HepG2 (cell line): ENCODE data around the gene WWP2. TPM values are rescaled to one million over a fixed set of nuclear protein-coding genes. Genes with fewer than 3 reads are reported as not detected.
A peak's percentile ranks its signal among the peaks of the same experiment; 100 is the strongest.

Source experiments
- ATAC-seq: fragments of 200-7000 bp; cut with Tn5 transposase; 3 replicates; pipeline ENCODE4 v1.9.1; 2020; ENCODE audit warnings: mild to moderate bottlenecking, moderate library complexity
- BruUV-seq: library from RNA; stranded (reverse); fragments of 400-500 nt; replicated peaks from 2 replicates; lab custom pipeline; 2021; lab: Mats Ljungman, UMichigan
- CTCF ChIA-PET: fragments of 300-600 bp; formaldehyde crosslinking; extraction: SDS; loops from one replicate; lab custom pipeline; 2021; ENCODE audit warnings: low total read pairs, inconsistent platforms, low intra/inter-chr PET ratio; lab: Yijun Ruan, JAX
- POLR2A ChIA-PET: fragments of 350-600 bp; sonication (Branson Sonifier 250); formaldehyde crosslinking; loops from one replicate; lab custom pipeline; 2020; ENCODE audit warnings: antibody characterized with exemption, inconsistent platforms; lab: Yijun Ruan, JAX
- DNase-seq: peaks from one replicate; pipeline ENCODE4 v3.0.0-alpha.2; 2015; ENCODE audit warnings: low spot score
- FAIRE-seq: peaks from 3 replicates; lab custom pipeline; 2011; peaks lifted over from hg19 to GRCh38; lab: Jason Lieb, UNC
- H2AFZ ChIP-seq: one replicate; pipeline ENCODE4 v1.6.1; 2011; ENCODE audit warnings: low read length, inconsistent platforms
- H3K27ac ChIP-seq: fragments of 300-600 bp; 3 replicates; pipeline ENCODE4 v1.8.0; 2011; ENCODE audit warnings: mixed run types, mild to moderate bottlenecking, mixed read lengths, low read length, inconsistent platforms; ENCODE audit not compliant: insufficient read depth; ENCODE audit errors: extremely low read length
- H3K27me3 ChIP-seq, 2 experiments: fragments of 200-600 bp in 1 of 2; 2 replicates in 1 of 2; 3 replicates in 1 of 2; pipeline versions ENCODE4 v1.6.0 to v1.8.0; 2011; ENCODE audit warnings: low read length in 2 of 2, mild to moderate bottlenecking in 2 of 2, moderate library complexity in 2 of 2, inconsistent platforms in 1 of 2; ENCODE audit not compliant: insufficient read depth in 2 of 2, control insufficient read depth in 1 of 2
- H3K36me3 ChIP-seq, 2 experiments: fragments of 200-600 bp in 1 of 2; replicated peaks in 1 of 2; 2 replicates in 1 of 2; 3 replicates in 1 of 2; pipeline versions ENCODE4 v1.5.1 to v1.8.0; 2011; ENCODE audit warnings: low read length in 2 of 2, inconsistent platforms in 1 of 2; ENCODE audit not compliant: insufficient read depth in 2 of 2, control insufficient read depth in 1 of 2
- H3K4me1 ChIP-seq: 2 replicates; pipeline ENCODE4 v1.5.1; 2012; ENCODE audit warnings: low read length, inconsistent platforms; ENCODE audit not compliant: insufficient read depth
- H3K4me2 ChIP-seq: 2 replicates; pipeline ENCODE4 v1.6.0; 2011; ENCODE audit warnings: low read depth, low read length, inconsistent platforms
- H3K4me3 ChIP-seq, 3 experiments: fragments of 200-600 bp in 1 of 3; sonication (generic), shearing (Covaris generic) in 1 of 3; replicated peaks in 1 of 3; 2 replicates each; pipeline ENCODE4 v1.5.1; 2011 to 2016; ENCODE audit warnings: low read length in 3 of 3, inconsistent platforms in 2 of 3, low read depth in 2 of 3, mild to moderate bottlenecking in 2 of 3, control low read depth in 1 of 3, mixed read lengths in 1 of 3; ENCODE audit not compliant: insufficient read depth in 1 of 3
- H3K79me2 ChIP-seq: one replicate; pipeline ENCODE4 v1.6.1; 2011; ENCODE audit warnings: low read length, inconsistent platforms; ENCODE audit not compliant: insufficient read depth
- H3K9ac ChIP-seq: 2 replicates; pipeline ENCODE4 v1.6.0; 2011; ENCODE audit warnings: mild to moderate bottlenecking, low read depth, low read length, inconsistent platforms; ENCODE audit not compliant: insufficient read depth
- H3K9me3 ChIP-seq: 2 replicates; pipeline ENCODE4 v1.5.1; 2012; ENCODE audit warnings: mild to moderate bottlenecking, low read length
- H4K20me1 ChIP-seq: 2 replicates; pipeline ENCODE4 v1.6.0; 2011; ENCODE audit warnings: inconsistent platforms, mild to moderate bottlenecking, low read length, moderate library complexity; ENCODE audit not compliant: insufficient read depth
- ATF7-NPFF ChIP-seq: sonication (generic); formaldehyde crosslinking; IDR thresholded peaks from 2 replicates; pipeline ENCODE4 v1.8.1; 2023; ENCODE audit warnings: mild to moderate bottlenecking, low read depth, missing genetic modification reagents, moderate library complexity
- CREM ChIP-seq, 2 experiments: sonication (generic) in 1 of 2; formaldehyde crosslinking in 1 of 2; IDR thresholded peaks; 2 replicates each; pipeline versions ENCODE4 v1.4.0 to v1.6.1; 2016 to 2020; ENCODE audit warnings: antibody characterized with exemption in 1 of 2, mild to moderate bottlenecking in 1 of 2, missing genetic modification reagents in 1 of 2
- ELF3 ChIP-seq: IDR thresholded peaks from 2 replicates; pipeline ENCODE4 v1.6.1; 2016; ENCODE audit warnings: missing genetic modification reagents, missing compliant biosample characterization
- FOXA1 ChIP-seq, 2 experiments: fragments of 450-650 bp in 1 of 2; sonication (generic) in 1 of 2; formaldehyde crosslinking in 1 of 2; IDR thresholded peaks; 2 replicates each; pipeline versions ENCODE4 v1.4.0 to v1.6.1; 2016 to 2020; ENCODE audit warnings: missing genetic modification reagents in 1 of 2
- HDAC1 ChIP-seq: sonication (generic); formaldehyde crosslinking; IDR thresholded peaks from 2 replicates; pipeline ENCODE4 v1.5.1; 2020; ENCODE audit warnings: mild to moderate bottlenecking, missing genetic modification reagents
- HIVEP1 ChIP-seq: sonication (generic); formaldehyde crosslinking; IDR thresholded peaks from 2 replicates; pipeline ENCODE4 v1.4.0; 2020; ENCODE audit warnings: mild to moderate bottlenecking, missing genetic modification reagents
- HNRNPUL1 ChIP-seq: fragments of 200-400 bp; formaldehyde crosslinking; IDR thresholded peaks from 2 replicates; pipeline ENCODE4 v1.6.1; 2017; ENCODE audit warnings: low read depth, mild to moderate bottlenecking, low read length, moderate library complexity
- HOXD1 ChIP-seq: sonication (generic); formaldehyde crosslinking; IDR thresholded peaks from 2 replicates; pipeline ENCODE4 v1.5.0; 2020; ENCODE audit warnings: missing genetic modification reagents
- KLF6 ChIP-seq: IDR thresholded peaks from 2 replicates; pipeline ENCODE4 v1.8.0; 2016; ENCODE audit warnings: missing biosample characterization, missing genetic modification reagents
- SIX4 ChIP-seq: sonication (generic); formaldehyde crosslinking; IDR thresholded peaks from 2 replicates; pipeline ENCODE4 v1.4.0; 2020; ENCODE audit warnings: missing genetic modification reagents
- SOX6 ChIP-seq, 2 experiments: fragments of 450-650 bp in 1 of 2; sonication (generic) in 1 of 2; formaldehyde crosslinking in 1 of 2; IDR thresholded peaks; 2 replicates each; pipeline versions ENCODE4 v1.4.0 to v1.6.1; 2017 to 2020; ENCODE audit warnings: antibody characterized with exemption in 1 of 2, mild to moderate bottlenecking in 1 of 2, missing genetic modification reagents in 1 of 2
- TARDBP ChIP-seq: sonication (generic); formaldehyde crosslinking; IDR thresholded peaks from 2 replicates; pipeline ENCODE4 v1.8.0; 2022; ENCODE audit warnings: mild to moderate bottlenecking, missing genetic modification reagents
- ZFP62 ChIP-seq: sonication (generic); formaldehyde crosslinking; IDR thresholded peaks from 2 replicates; pipeline ENCODE4 v1.4.0; 2020; ENCODE audit warnings: missing genetic modification reagents
- ZNF335 ChIP-seq: sonication (generic); formaldehyde crosslinking; IDR thresholded peaks from 2 replicates; pipeline ENCODE4 v1.4.0; 2020; ENCODE audit warnings: missing genetic modification reagents
- ZNF431 ChIP-seq: sonication (generic); formaldehyde crosslinking; IDR thresholded peaks from 2 replicates; pipeline ENCODE4 v1.9.0; 2022; ENCODE audit warnings: missing genetic modification reagents, low read depth, mild to moderate bottlenecking, borderline replicate concordance
- whole genome bisulfite sequencing: methylation state at CpG from one replicate; pipeline ENCODE4 v1.1.6; 2017; ENCODE audit warnings: low lambda C conversion rate; 5-methylcytosine and 5-hydroxymethylcytosine counted together
- in situ Hi-C: cut with HindIII; loops from 2 replicates; pipeline ENCODE4 v1.10.0; 2017; ENCODE audit warnings: low pct_unique_long_range_greater_than_20kb; ENCODE audit not compliant: extremely low pct_ligation_motif_present
- intact Hi-C: fragments of 100-400 bp; cut with micrococcal nuclease; formaldehyde crosslinking; loops from one replicate; pipeline ENCODE4 v1.10.0; 2022; ENCODE audit not compliant: unreplicated experiment
- polyA plus RNA-seq, 8 experiments: library from polyadenylated mRNA; depleted of rRNA in 3 of 8; stranded (reverse) in 7 of 8; unstranded in 1 of 8; fragments of >200 nt; fragmentation: Illumina TruSeq in 4 of 8; extraction: Trizol in 4 of 8; gene quantifications; 2 replicates each; pipeline versions ENCODE4 v1.2.1 to v1.2.3, GENCODE V29; 2011 to 2016; ENCODE audit warnings: low read depth in 4 of 8, missing spikeins in 1 of 8, mixed read lengths in 1 of 8; ENCODE audit not compliant: insufficient read depth in 1 of 8
- total RNA-seq, 5 experiments: library from RNA; depleted of rRNA; stranded (reverse); fragments of >200 nt; fragmentation: Illumina TruSeq; extraction: Trizol; gene quantifications; 2 replicates each; pipeline ENCODE4 v1.2.3, GENCODE V29; 2016; ENCODE audit warnings: low read depth in 1 of 5
- TF ChIP-seq, protein P1 (sequence below): fragments of 450-650 bp; IDR thresholded peaks from 2 replicates; pipeline ENCODE4 v1.6.1; 2017; ENCODE audit warnings: mild to moderate bottlenecking
- TF ChIP-seq, protein P2 (sequence below): sonication (generic); formaldehyde crosslinking; IDR thresholded peaks from 2 replicates; pipeline ENCODE4 v1.4.0; 2020; ENCODE audit warnings: missing genetic modification reagents, borderline replicate concordance

WWP2 gene
- total and polyA plus RNA-seq, 2 of the 13 experiments (the other 11 are each of a cell fraction or from before 2014, with no cell fraction given) = 11.4 to 28.2 TPM

DNA sequence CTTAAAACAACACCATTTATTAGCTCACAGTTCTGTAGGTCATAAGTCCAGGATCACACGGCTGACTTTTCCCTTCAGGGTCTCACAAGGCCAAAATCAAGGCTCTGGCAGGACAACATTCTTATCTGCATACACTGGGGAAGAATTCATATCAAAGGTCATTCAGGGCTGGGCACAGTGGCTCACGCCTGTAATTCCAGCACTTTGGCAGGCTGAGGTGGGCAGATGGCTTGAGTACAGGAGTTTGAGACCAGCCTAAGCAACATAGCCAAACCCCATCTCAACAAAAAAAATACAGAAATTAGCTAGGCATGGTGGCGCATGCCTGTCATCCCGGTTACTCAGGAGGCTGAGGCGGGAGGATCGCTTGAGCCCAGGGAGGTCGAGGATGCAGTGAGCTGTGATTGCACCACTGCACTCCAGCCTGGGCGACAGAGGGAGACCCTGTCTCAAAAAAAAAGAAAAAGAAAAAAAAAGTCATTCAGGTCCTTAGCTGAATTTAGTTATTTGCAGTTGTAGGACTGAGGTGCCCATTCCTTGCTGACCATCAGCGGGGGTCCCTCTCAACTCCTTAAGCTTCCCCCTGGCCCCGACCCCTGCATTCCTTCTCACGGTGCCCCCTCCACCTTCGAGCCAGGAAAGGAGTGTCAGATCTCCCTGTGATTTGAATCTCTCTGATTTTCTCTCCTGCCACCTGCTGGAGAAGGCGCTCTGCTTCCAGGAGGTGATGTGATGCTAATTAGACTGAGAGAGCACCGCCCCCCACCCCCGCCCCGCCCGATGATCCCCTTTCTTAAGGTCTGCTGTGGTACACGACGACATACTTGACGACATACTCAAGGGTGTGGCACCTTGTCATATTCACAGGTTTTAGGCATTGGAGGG is 97.2 kb downstream of the WWP2 start:
- Histone ChIP-seq H3K4me2 (peak overlapping the region; percentile 34), H2AFZ (no peak overlapping the region), H4K20me1 (no peaks in the 10 kb centered on the region), H3K36me3 (peaks cover 0 to 1% of the 10 kb centered on the region in 2 experiments; a peak in 1 of 5 replicates), H3K4me1 (peaks cover 79% of the 10 kb centered on the region), H3K27me3 (no peaks in the 10 kb centered on the region), H3K79me2 (no peaks in the 10 kb centered on the region), H3K4me3 (peak overlapping the region in 1 of 3 experiments; percentile 1; a peak in 1 of 6 replicates), H3K9ac (no peak overlapping the region), H3K27ac (peak overlapping the region; percentile 60), H3K9me3 (no peaks in the 10 kb centered on the region)
- WGBS = 49% methylated on average over 20 of the region's 20 CpGs
- FAIRE-seq (peak; percentile 73), DNase-seq (peak; percentile 93), ATAC-seq (peak; percentile 83)
- intact Hi-C loops (loop anchor here (1.0 to 5.0 kb wide), 2 partner anchors 37 to 63 kb away; no protein-coding TSS in a partner anchor), in situ Hi-C loops (loop anchor here (5.0 kb wide), 1 partner anchor 62 kb away; no protein-coding TSS in a partner anchor)
- BruUV-seq = no TSS peak
- ChIA-PET POLR2A (interaction anchor here (1.0 to 1.7 kb wide), 2 partner anchors 20 to 47 kb away, joined by 3 to 9 read pairs; no protein-coding TSS in a partner anchor), CTCF (interaction anchor here (3.9 kb wide), 1 partner anchor 62 kb away, joined by 67 read pairs; no protein-coding TSS in a partner anchor)
- no peak for TF ChIP-seq HNRNPUL1
- TF ChIP-seq, protein P1, sequence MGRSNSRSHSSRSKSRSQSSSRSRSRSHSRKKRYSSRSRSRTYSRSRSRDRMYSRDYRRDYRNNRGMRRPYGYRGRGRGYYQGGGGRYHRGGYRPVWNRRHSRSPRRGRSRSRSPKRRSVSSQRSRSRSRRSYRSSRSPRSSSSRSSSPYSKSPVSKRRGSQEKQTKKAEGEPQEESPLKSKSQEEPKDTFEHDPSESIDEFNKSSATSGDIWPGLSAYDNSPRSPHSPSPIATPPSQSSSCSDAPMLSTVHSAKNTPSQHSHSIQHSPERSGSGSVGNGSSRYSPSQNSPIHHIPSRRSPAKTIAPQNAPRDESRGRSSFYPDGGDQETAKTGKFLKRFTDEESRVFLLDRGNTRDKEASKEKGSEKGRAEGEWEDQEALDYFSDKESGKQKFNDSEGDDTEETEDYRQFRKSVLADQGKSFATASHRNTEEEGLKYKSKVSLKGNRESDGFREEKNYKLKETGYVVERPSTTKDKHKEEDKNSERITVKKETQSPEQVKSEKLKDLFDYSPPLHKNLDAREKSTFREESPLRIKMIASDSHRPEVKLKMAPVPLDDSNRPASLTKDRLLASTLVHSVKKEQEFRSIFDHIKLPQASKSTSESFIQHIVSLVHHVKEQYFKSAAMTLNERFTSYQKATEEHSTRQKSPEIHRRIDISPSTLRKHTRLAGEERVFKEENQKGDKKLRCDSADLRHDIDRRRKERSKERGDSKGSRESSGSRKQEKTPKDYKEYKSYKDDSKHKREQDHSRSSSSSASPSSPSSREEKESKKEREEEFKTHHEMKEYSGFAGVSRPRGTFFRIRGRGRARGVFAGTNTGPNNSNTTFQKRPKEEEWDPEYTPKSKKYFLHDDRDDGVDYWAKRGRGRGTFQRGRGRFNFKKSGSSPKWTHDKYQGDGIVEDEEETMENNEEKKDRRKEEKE = no peak
- TF ChIP-seq HOXD1 = no peak
- TF ChIP-seq ATF7-NPFF (CRISPR knock-in tag) = no peak
- TF ChIP-seq, protein P2, sequence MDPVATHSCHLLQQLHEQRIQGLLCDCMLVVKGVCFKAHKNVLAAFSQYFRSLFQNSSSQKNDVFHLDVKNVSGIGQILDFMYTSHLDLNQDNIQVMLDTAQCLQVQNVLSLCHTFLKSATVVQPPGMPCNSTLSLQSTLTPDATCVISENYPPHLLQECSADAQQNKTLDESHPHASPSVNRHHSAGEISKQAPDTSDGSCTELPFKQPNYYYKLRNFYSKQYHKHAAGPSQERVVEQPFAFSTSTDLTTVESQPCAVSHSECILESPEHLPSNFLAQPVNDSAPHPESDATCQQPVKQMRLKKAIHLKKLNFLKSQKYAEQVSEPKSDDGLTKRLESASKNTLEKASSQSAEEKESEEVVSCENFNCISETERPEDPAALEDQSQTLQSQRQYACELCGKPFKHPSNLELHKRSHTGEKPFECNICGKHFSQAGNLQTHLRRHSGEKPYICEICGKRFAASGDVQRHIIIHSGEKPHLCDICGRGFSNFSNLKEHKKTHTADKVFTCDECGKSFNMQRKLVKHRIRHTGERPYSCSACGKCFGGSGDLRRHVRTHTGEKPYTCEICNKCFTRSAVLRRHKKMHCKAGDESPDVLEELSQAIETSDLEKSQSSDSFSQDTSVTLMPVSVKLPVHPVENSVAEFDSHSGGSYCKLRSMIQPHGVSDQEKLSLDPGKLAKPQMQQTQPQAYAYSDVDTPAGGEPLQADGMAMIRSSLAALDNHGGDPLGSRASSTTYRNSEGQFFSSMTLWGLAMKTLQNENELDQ (CRISPR knock-in tag) = no peak
- TF ChIP-seq ZNF335 (CRISPR knock-in tag) = no peak
- peak; percentile 20; the same call in 1 of the 2 replicates for TF ChIP-seq ELF3 (CRISPR knock-in tag)
- peak; percentile 12; the same call in 1 of the 2 replicates for TF ChIP-seq SIX4 (CRISPR knock-in tag)
- no peak for TF ChIP-seq FOXA1 (IDR thresholded peaks at IDR 0.05)
- TF ChIP-seq FOXA1 (CRISPR knock-in tag; IDR thresholded peaks at IDR 0.05) = peak; percentile 10; the same call in 1 of the 2 replicates
- no peak for TF ChIP-seq ZFP62 (CRISPR knock-in tag)
- TF ChIP-seq SOX6 (IDR thresholded peaks at IDR 0.05) = no peak
- TF ChIP-seq SOX6 (CRISPR knock-in tag; IDR thresholded peaks at IDR 0.05) = peak; percentile 89
- no peak for TF ChIP-seq HIVEP1 (CRISPR knock-in tag)
- TF ChIP-seq TARDBP (CRISPR knock-in tag) = peak; percentile 71; the same call in 1 of the 2 replicates
- no peak for TF ChIP-seq ZNF431 (CRISPR knock-in tag)
- peak; percentile 85 for TF ChIP-seq HDAC1 (CRISPR knock-in tag)
- TF ChIP-seq KLF6 (CRISPR knock-in tag) = no peak
- peak; percentile 68; the same call in 1 of the 2 replicates for TF ChIP-seq CREM (IDR thresholded peaks at IDR 0.05)
- no peak for TF ChIP-seq CREM (CRISPR knock-in tag; IDR thresholded peaks at IDR 0.05)
